GM12878 (cell line): ENCODE results near the gene ASPDH. TPM values are rescaled to one million over a fixed set of nuclear protein-coding genes. Genes with fewer than 3 reads are reported as not detected.

Experiments used
- ATAC-seq: fragments of 200-7000 bp; cut with Tn5 transposase; 3 replicates; pipeline ENCODE4 v1.9.1; 2020; ENCODE audit warnings: mild to moderate bottlenecking, moderate library complexity
- BruUV-seq: library from RNA; stranded (reverse); fragments of 400-500 nt; replicated peaks from 2 replicates; lab custom pipeline; 2021; lab: Mats Ljungman, UMichigan
- CTCF ChIA-PET: fragments of 300-600 bp; sonication (Branson Sonifier 250); formaldehyde crosslinking; extraction: SDS; loops from one replicate; lab custom pipeline; 2021; ENCODE audit warnings: inconsistent platforms; lab: Yijun Ruan, JAX
- POLR2A ChIA-PET: fragments of 350-600 bp; formaldehyde crosslinking; extraction: SDS; loops from one replicate; lab custom pipeline; 2021; ENCODE audit warnings: inconsistent platforms; lab: Charles Lee
- RAD21 ChIA-PET: fragments of 300-600 bp; sonication (Branson Sonifier 250); formaldehyde crosslinking; loops from one replicate; lab custom pipeline; 2023; ENCODE audit warnings: antibody characterized with exemption; ENCODE audit not compliant: unreplicated experiment; lab: Charles Lee
- SMC1A ChIA-PET: fragments of 300-600 bp; sonication (Branson Sonifier 250); formaldehyde crosslinking; loops from one replicate; lab custom pipeline; 2023; ENCODE audit not compliant: unreplicated experiment, uncharacterized antibody; lab: Charles Lee
- DNase-seq: peaks from one replicate; pipeline ENCODE4 v3.0.0-alpha.2; 2011; ENCODE audit warnings: low read depth, low spot score
- FAIRE-seq: peaks from 3 replicates; lab custom pipeline; 2011; peaks lifted over from hg19 to GRCh38; lab: Jason Lieb, UNC
- H2AFZ ChIP-seq: 2 replicates; pipeline ENCODE4 v1.6.0; 2011; ENCODE audit warnings: low read depth, low read length, control low read depth; ENCODE audit not compliant: control insufficient read depth
- H3K27ac ChIP-seq: 2 replicates; pipeline ENCODE4 v1.5.1; 2011; ENCODE audit warnings: control low read depth; ENCODE audit not compliant: control insufficient read depth, insufficient read depth
- H3K27me3 ChIP-seq, 2 experiments: replicated peaks in 1 of 2; 2 replicates each; pipeline versions ENCODE4 v1.6.0 to v1.6.1; 2011; ENCODE audit warnings: low read length in 1 of 2; ENCODE audit not compliant: control insufficient read depth in 2 of 2, insufficient read depth in 2 of 2
- H3K36me3 ChIP-seq, 2 experiments: 2 replicates each; pipeline ENCODE4 v1.5.1; 2011; ENCODE audit warnings: low read length in 1 of 2; ENCODE audit not compliant: control insufficient read depth in 2 of 2, insufficient read depth in 2 of 2
- H3K4me1 ChIP-seq: 2 replicates; pipeline ENCODE4 v1.6.1; 2011; ENCODE audit warnings: mild to moderate bottlenecking, low read length, moderate library complexity, mixed read lengths; ENCODE audit not compliant: control insufficient read depth, insufficient read depth
- H3K4me2 ChIP-seq: 2 replicates; pipeline ENCODE4 v1.6.0; 2011; ENCODE audit warnings: control low read depth; ENCODE audit not compliant: control insufficient read depth, insufficient read depth
- H3K4me3 ChIP-seq: fragments of 200-600 bp; sonication (generic); 2 replicates; pipeline ENCODE4 v1.5.1; 2016
- H3K79me2 ChIP-seq: 2 replicates; pipeline ENCODE4 v1.6.0; 2011; ENCODE audit warnings: low read length; ENCODE audit not compliant: control insufficient read depth, insufficient read depth
- H3K9ac ChIP-seq: 2 replicates; pipeline ENCODE4 v1.8.0; 2011; ENCODE audit warnings: low read length, control low read depth, mixed read lengths; ENCODE audit not compliant: control insufficient read depth, insufficient read depth
- H3K9me3 ChIP-seq: replicated peaks from 3 replicates; pipeline ENCODE4 v1.5.1; 2011; ENCODE audit warnings: mild to moderate bottlenecking, low read length; ENCODE audit not compliant: control insufficient read depth, insufficient read depth
- H4K20me1 ChIP-seq: 2 replicates; pipeline ENCODE4 v1.6.0; 2011; ENCODE audit not compliant: control insufficient read depth, insufficient read depth
- ATF3 ChIP-seq: IDR thresholded peaks from 2 replicates; pipeline ENCODE4 v1.6.1; 2011; ENCODE audit warnings: low read depth, mild to moderate bottlenecking, low read length, moderate library complexity, borderline replicate concordance; ENCODE audit errors: extremely low read depth
- BRCA1 ChIP-seq: IDR thresholded peaks from 2 replicates; pipeline ENCODE4 v1.6.1; 2011; ENCODE audit warnings: low read depth, low read length, improper control_type of control experiment
- CBFB ChIP-seq: IDR thresholded peaks from 2 replicates; pipeline ENCODE4 v1.6.1; 2016; ENCODE audit warnings: antibody characterized with exemption, low read depth
- KLF5 ChIP-seq: fragments of 450-650 bp; IDR thresholded peaks from 2 replicates; pipeline ENCODE4 v1.6.1; 2014; ENCODE audit warnings: mild to moderate bottlenecking; ENCODE audit not compliant: partially characterized antibody
- MEF2B ChIP-seq: fragments of 450-650 bp; IDR thresholded peaks from 2 replicates; pipeline ENCODE4 v1.6.1; 2018; ENCODE audit warnings: mild to moderate bottlenecking, moderate library complexity; ENCODE audit not compliant: partially characterized antibody, poor library complexity, severe bottlenecking
- MLLT1 ChIP-seq: fragments of 450-650 bp; IDR thresholded peaks from 2 replicates; pipeline ENCODE4 v1.6.1; 2016; ENCODE audit warnings: mild to moderate bottlenecking
- PBX3 ChIP-seq: IDR thresholded peaks from 2 replicates; pipeline ENCODE4 v1.6.1; 2011; ENCODE audit warnings: mild to moderate bottlenecking, low read depth, low read length, moderate library complexity; ENCODE audit not compliant: insufficient replicate concordance
- POLR2AphosphoS5 ChIP-seq: IDR thresholded peaks from 2 replicates; pipeline ENCODE4 v1.6.1; 2011; ENCODE audit warnings: mild to moderate bottlenecking, low read length, inconsistent platforms
- RBBP5 ChIP-seq: fragments of 200-600 bp; sonication (generic); conservative IDR thresholded peaks from 2 replicates; pipeline ENCODE4 v1.6.1; 2016
- SPI1 ChIP-seq: IDR thresholded peaks from 2 replicates; pipeline ENCODE4 v1.6.1; 2011; ENCODE audit warnings: low read depth, mild to moderate bottlenecking, low read length, moderate library complexity, borderline replicate concordance; ENCODE audit not compliant: insufficient read depth
- ZBED1 ChIP-seq: IDR thresholded peaks from 2 replicates; pipeline ENCODE4 v1.6.1; 2016; ENCODE audit warnings: borderline replicate concordance
- WGBS: methylation state at CpG from one replicate; pipeline ENCODE4 v1.1.6; 2016; ENCODE audit warnings: low lambda C conversion rate; ENCODE audit not compliant: insufficient replicate concordance, insufficient coverage; ENCODE audit errors: missing lambda C conversion rate; 5-methylcytosine and 5-hydroxymethylcytosine counted together
- in situ Hi-C: fragments of 300-500 bp; cut with MboI; formaldehyde crosslinking; loops from 9 replicates; pipeline ENCODE4 v1.14.3; 2018; ENCODE audit warnings: mixed read lengths
- intact Hi-C: fragments of 100-400 bp; cut with micrococcal nuclease; formaldehyde crosslinking; loops from one replicate; pipeline ENCODE4 v1.14.2; 2022; ENCODE audit not compliant: unreplicated experiment
- polyA plus RNA-seq, 11 experiments: library from polyadenylated mRNA; depleted of rRNA in 4 of 11; unstranded in 6 of 11; stranded (reverse) in 5 of 11; fragments of >200 nt; fragmentation: Nextera tagmentation in 4 of 11; fragmentation: Illumina TruSeq in 1 of 11; extraction: Ambion mirVana in 4 of 11; extraction: Trizol in 1 of 11; gene quantifications; 1 replicate in 1 of 11; 2 replicates in 10 of 11; pipeline versions ENCODE4 v1.2.1 to v1.2.3, GENCODE V29; 2011 to 2016; ENCODE audit warnings: inconsistent platforms in 2 of 11, missing spikeins in 2 of 11, low read depth in 1 of 11
- total RNA-seq, 4 experiments: library from RNA; depleted of rRNA in 3 of 4; stranded (reverse); fragments of >200 nt in 3 of 4; fragmentation: Illumina TruSeq in 1 of 4; extraction: Trizol in 1 of 4; gene quantifications; 2 replicates each; pipeline versions ENCODE4 v1.2.1 to v1.2.3, GENCODE V29; 2013 to 2021

ASPDH gene
- total and polyA plus RNA-seq, 10 of the 15 experiments (the other 5 are each of a cell fraction or from before 2014, with no cell fraction given): not detected

- Histone ChIP-seq H3K27me3 (peaks cover 0 to 3% of the 10 kb centered on the region in 2 experiments), H3K36me3 (no peaks in the 10 kb centered on the region), H4K20me1 (no peaks in the 10 kb centered on the region), H3K9ac (no peak overlapping the region), H3K4me1 (no peaks in the 10 kb centered on the region), H3K4me2 (no peak overlapping the region), H3K9me3 (no peaks in the 10 kb centered on the region), H3K79me2 (no peaks in the 10 kb centered on the region), H3K27ac (no peak overlapping the region), H3K4me3 (no peak overlapping the region), H2AFZ (no peak overlapping the region)
- FAIRE-seq (no peak), DNase-seq (no peak), ATAC-seq (no peak)
- intact Hi-C loops (no loop called here), in situ Hi-C loops (no loop called here)
- ChIA-PET POLR2A (no interaction called here), RAD21 (no interaction called here), CTCF (interaction anchor here (1.2 kb wide), 1 partner anchor 12 kb away, joined by 3 read pairs; no protein-coding TSS in a partner anchor), SMC1A (no interaction called here)
- no TSS peak for BruUV-seq
- 25% methylated on average over 17 of the region's 17 CpGs for WGBS
- TF ChIP-seq SPI1: no peak
These were observed 36.3 kb upstream of the ASPDH start for GRCh38 chr19:50549927-50550593.

GRCh38 chr19:50549059-50549926 lies 35.6 kb upstream of the ASPDH start:
- ChIA-PET CTCF (interaction anchor here (1.2 kb wide), 1 partner anchor 12 kb away, joined by 3 read pairs; no protein-coding TSS in a partner anchor), SMC1A (no interaction called here), POLR2A (no interaction called here), RAD21 (no interaction called here)
- no peak overlapping the region for H2AFZ ChIP-seq
- no peaks in the 10 kb centered on the region for H3K9me3 ChIP-seq
- FAIRE-seq (no peak), DNase-seq (no peak), ATAC-seq (no peak)
- no peaks in the 10 kb centered on the region for H3K79me2 ChIP-seq
- H3K4me3 ChIP-seq: no peak overlapping the region
- in situ Hi-C loops (no loop called here), intact Hi-C loops (no loop called here)
- BruUV-seq: no TSS peak
- WGBS: 25% methylated on average over 15 of the region's 22 CpGs
- H3K9ac ChIP-seq: no peak overlapping the region
- no peaks in the 10 kb centered on the region for H3K36me3 ChIP-seq
- H4K20me1 ChIP-seq: no peaks in the 10 kb centered on the region
- H3K4me2 ChIP-seq: no peak overlapping the region
- peaks cover 0 to under 1% of the 10 kb centered on the region in 2 experiments; a peak in 3 of 4 replicates for H3K27me3 ChIP-seq
- H3K27ac ChIP-seq: no peak overlapping the region
- H3K4me1 ChIP-seq: no peaks in the 10 kb centered on the region
- no peak for TF ChIP-seq PBX3
- no peak for TF ChIP-seq KLF5
- TF ChIP-seq MLLT1: no peak
- TF ChIP-seq RBBP5: no peak
- no peak for TF ChIP-seq ATF3
- TF ChIP-seq BRCA1: no peak
- TF ChIP-seq ZBED1: no peak
- TF ChIP-seq MEF2B: no peak
- no peak for TF ChIP-seq POLR2AphosphoS5
- TF ChIP-seq CBFB: no peak
